ENCODE results near the gene HBZ. TPM values are rescaled to one million over a fixed set of nuclear protein-coding genes. Genes with fewer than 3 reads are reported as not detected.
"Not testable (repeated sequence)": the region's sequence is repeated elsewhere in the genome, so short reads cannot be mapped to it uniquely, and the experiment has no call there.

HBZ gene
- total and polyA plus RNA-seq, 9 donors = 0.93 to 16.3 (median 7.2) TPM

DNA sequence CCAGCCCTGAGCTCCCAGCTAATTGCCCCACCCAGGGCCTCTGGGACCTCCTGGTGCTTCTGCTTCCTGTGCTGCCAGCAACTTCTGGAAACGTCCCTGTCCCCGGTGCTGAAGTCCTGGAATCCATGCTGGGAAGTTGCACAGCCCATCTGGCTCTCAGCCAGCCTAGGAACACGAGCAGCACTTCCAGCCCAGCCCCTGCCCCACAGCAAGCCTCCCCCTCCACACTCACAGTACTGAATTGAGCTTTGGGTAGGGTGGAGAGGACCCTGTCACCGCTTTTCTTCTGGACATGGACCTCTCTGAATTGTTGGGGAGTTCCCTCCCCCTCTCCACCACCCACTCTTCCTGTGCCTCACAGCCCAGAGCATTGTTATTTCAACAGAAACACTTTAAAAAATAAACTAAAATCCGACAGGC lies 17.7 kb downstream of the HBZ start:
- H3K4me1 ChIP-seq (ENCODE audit: control insufficient read depth, insufficient read depth, low read length) = peaks cover 15% of the 10 kb centered on the region
- H3K36me3 ChIP-seq (ENCODE audit: control insufficient read depth, insufficient read depth, low read length); H3K4me3 ChIP-seq (ENCODE audit: low read length); H3K27ac ChIP-seq (ENCODE audit: low read length); DNase-seq; H3K9me3 ChIP-seq (replicated peaks; ENCODE audit: control insufficient read depth, low read depth, low read length): not testable (repeated sequence)
- H3K27me3 ChIP-seq (ENCODE audit: control insufficient read depth, insufficient read depth, low read length) = peaks cover 78% of the 10 kb centered on the region
- 7% methylated on average over 3 of the region's 5 CpGs for WGBS (ENCODE audit: insufficient coverage)

DNA sequence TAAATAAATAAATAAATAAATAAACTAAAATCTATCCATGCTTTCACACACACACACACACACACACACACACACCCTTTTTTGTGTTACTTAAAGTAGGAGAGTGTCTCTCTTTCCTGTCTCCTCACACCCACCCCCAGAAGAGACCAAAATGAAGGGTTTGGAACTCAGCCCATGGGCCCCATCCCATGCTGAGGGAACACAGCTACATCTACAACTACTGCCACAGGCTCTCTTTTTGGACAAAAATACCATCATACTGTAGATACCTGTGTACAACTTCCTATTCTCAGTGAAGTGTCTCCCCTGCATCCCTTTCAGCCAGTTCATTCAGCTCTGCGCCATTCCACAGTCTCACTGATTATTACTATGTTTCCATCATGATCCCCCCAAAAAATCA lies 18.3 kb downstream of the HBZ start:
- no peak overlapping the region for H3K27ac ChIP-seq (ENCODE audit: low read length)
- H3K4me3 ChIP-seq (ENCODE audit: low read length) = no peak overlapping the region
- peaks cover 9% of the 10 kb centered on the region for H3K4me1 ChIP-seq (ENCODE audit: control insufficient read depth, insufficient read depth, low read length)
- H3K36me3 ChIP-seq (ENCODE audit: control insufficient read depth, insufficient read depth, low read length) = no peaks in the 10 kb centered on the region
- WGBS (ENCODE audit: insufficient coverage) = no CpG with 5 or more reads among the region's 1 CpG
- H3K27me3 ChIP-seq (ENCODE audit: control insufficient read depth, insufficient read depth, low read length) = peaks cover 76% of the 10 kb centered on the region
- H3K9me3 ChIP-seq (replicated peaks; ENCODE audit: control insufficient read depth, low read depth, low read length) = no peaks in the 10 kb centered on the region
- DNase-seq = no peak

DNA sequence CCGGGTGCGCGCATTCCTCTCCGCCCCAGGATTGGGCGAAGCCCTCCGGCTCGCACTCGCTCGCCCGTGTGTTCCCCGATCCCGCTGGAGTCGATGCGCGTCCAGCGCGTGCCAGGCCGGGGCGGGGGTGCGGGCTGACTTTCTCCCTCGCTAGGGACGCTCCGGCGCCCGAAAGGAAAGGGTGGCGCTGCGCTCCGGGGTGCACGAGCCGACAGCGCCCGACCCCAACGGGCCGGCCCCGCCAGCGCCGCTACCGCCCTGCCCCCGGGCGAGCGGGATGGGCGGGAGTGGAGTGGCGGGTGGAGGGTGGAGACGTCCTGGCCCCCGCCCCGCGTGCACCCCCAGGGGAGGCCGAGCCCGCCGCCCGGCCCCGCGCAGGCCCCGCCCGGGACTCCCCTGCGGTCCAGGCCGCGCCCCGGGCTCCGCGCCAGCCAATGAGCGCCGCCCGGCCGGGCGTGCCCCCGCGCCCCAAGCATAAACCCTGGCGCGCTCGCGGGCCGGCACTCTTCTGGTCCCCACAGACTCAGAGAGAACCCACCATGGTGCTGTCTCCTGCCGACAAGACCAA lies 20.0 kb downstream of the HBZ start, which contains the start of gene HBA2:
Gene HBA2 (plus strand): TSS at position 503 of the 568 bp plus-strand sequence. CDS start 37 bp downstream, at position 540.
- not testable (repeated sequence) for H3K4me1 ChIP-seq (ENCODE audit: control insufficient read depth, insufficient read depth, low read length); H3K4me3 ChIP-seq (ENCODE audit: low read length); H3K36me3 ChIP-seq (ENCODE audit: control insufficient read depth, insufficient read depth, low read length); H3K9me3 ChIP-seq (replicated peaks; ENCODE audit: control insufficient read depth, low read depth, low read length); H3K27ac ChIP-seq (ENCODE audit: low read length); DNase-seq
- no CpG with 5 or more reads among the region's 74 CpGs for WGBS (ENCODE audit: insufficient coverage)
- peaks cover 68% of the 10 kb centered on the region for H3K27me3 ChIP-seq (ENCODE audit: control insufficient read depth, insufficient read depth, low read length)

DNA sequence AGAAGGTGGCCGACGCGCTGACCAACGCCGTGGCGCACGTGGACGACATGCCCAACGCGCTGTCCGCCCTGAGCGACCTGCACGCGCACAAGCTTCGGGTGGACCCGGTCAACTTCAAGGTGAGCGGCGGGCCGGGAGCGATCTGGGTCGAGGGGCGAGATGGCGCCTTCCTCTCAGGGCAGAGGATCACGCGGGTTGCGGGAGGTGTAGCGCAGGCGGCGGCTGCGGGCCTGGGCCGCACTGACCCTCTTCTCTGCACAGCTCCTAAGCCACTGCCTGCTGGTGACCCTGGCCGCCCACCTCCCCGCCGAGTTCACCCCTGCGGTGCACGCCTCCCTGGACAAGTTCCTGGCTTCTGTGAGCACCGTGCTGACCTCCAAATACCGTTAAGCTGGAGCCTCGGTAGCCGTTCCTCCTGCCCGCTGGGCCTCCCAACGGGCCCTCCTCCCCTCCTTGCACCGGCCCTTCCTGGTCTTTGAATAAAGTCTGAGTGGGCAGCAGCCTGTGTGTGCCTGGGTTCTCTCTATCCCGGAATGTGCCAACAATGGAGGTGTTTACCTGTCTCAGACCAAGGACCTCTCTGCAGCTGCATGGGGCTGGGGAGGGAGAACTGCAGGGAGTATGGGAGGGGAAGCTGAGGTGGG lies 20.9 kb downstream of the HBZ start:
- not testable (repeated sequence) for H3K9me3 ChIP-seq (replicated peaks; ENCODE audit: control insufficient read depth, low read depth, low read length); H3K27ac ChIP-seq (ENCODE audit: low read length); H3K4me3 ChIP-seq (ENCODE audit: low read length); DNase-seq; H3K4me1 ChIP-seq (ENCODE audit: control insufficient read depth, insufficient read depth, low read length); H3K36me3 ChIP-seq (ENCODE audit: control insufficient read depth, insufficient read depth, low read length)
- peaks cover 68% of the 10 kb centered on the region for H3K27me3 ChIP-seq (ENCODE audit: control insufficient read depth, insufficient read depth, low read length)
- WGBS (ENCODE audit: insufficient coverage) = 3% methylated on average over 16 of the region's 44 CpGs

DNA sequence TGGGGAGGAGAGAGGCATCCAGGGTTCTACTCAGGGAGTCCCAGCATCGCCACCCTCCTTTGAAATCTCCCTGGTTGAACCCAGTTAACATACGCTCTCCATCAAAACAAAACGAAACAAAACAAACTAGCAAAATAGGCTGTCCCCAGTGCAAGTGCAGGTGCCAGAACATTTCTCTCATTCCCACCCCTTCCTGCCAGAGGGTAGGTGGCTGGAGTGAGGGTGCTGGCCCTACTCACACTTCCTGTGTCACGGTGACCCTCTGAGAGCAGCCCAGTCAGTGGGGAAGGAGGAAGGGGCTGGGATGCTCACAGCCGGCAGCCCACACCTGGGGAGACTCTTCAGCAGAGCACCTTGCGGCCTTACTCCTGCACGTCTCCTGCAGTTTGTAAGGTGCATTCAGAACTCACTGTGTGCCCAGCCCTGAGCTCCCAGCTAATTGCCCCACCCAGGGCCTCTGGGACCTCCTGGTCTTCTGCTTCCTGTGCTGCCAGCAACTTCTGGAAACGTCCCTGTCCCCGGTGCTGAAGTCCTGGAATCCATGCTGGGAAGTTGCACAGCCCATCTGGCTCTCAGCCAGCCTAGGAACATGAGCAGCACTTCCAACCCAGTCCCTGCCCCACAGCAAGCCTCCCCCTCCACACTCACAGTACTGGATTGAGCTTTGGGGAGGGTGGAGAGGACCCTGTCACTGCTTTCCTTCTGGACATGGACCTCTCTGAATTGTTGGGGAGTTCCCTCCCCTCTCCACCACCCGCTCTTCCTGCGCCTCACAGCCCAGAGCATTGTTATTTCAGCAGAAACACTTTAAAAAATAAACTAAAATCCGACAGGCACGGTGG lies 21.7 kb downstream of the HBZ start:
- not testable (repeated sequence) for DNase-seq; H3K27ac ChIP-seq (ENCODE audit: low read length); H3K4me1 ChIP-seq (ENCODE audit: control insufficient read depth, insufficient read depth, low read length); H3K4me3 ChIP-seq (ENCODE audit: low read length); H3K36me3 ChIP-seq (ENCODE audit: control insufficient read depth, insufficient read depth, low read length); H3K9me3 ChIP-seq (replicated peaks; ENCODE audit: control insufficient read depth, low read depth, low read length)
- WGBS (ENCODE audit: insufficient coverage) = 4% methylated on average over 5 of the region's 13 CpGs
- H3K27me3 ChIP-seq (ENCODE audit: control insufficient read depth, insufficient read depth, low read length) = peaks cover 68% of the 10 kb centered on the region

GRCh38 chr16:175011-175949 lies 22.8 kb downstream of the HBZ start:
- H3K27me3 ChIP-seq (ENCODE audit: control insufficient read depth, insufficient read depth, low read length) = peaks cover 70% of the 10 kb centered on the region
- H3K27ac ChIP-seq (ENCODE audit: low read length) = no peak overlapping the region
- peaks cover 10% of the 10 kb centered on the region for H3K4me1 ChIP-seq (ENCODE audit: control insufficient read depth, insufficient read depth, low read length)
- no peak overlapping the region for H3K4me3 ChIP-seq (ENCODE audit: low read length)
- WGBS (ENCODE audit: insufficient coverage) = 25% methylated on average over 3 of the region's 8 CpGs
- H3K9me3 ChIP-seq (replicated peaks; ENCODE audit: control insufficient read depth, low read depth, low read length) = no peaks in the 10 kb centered on the region
- DNase-seq = no peak
- no peaks in the 10 kb centered on the region for H3K36me3 ChIP-seq (ENCODE audit: control insufficient read depth, insufficient read depth, low read length)

GRCh38 chr16:176006-176405 lies 23.6 kb downstream of the HBZ start:
- not testable (repeated sequence) for H3K9me3 ChIP-seq (replicated peaks; ENCODE audit: control insufficient read depth, low read depth, low read length); H3K4me3 ChIP-seq (ENCODE audit: low read length); H3K27ac ChIP-seq (ENCODE audit: low read length); DNase-seq; H3K36me3 ChIP-seq (ENCODE audit: control insufficient read depth, insufficient read depth, low read length)
- H3K27me3 ChIP-seq (ENCODE audit: control insufficient read depth, insufficient read depth, low read length) = peaks cover 69% of the 10 kb centered on the region
- no CpG with 5 or more reads among the region's 39 CpGs for WGBS (ENCODE audit: insufficient coverage)
- peaks cover 17% of the 10 kb centered on the region for H3K4me1 ChIP-seq (ENCODE audit: control insufficient read depth, insufficient read depth, low read length)

DNA sequence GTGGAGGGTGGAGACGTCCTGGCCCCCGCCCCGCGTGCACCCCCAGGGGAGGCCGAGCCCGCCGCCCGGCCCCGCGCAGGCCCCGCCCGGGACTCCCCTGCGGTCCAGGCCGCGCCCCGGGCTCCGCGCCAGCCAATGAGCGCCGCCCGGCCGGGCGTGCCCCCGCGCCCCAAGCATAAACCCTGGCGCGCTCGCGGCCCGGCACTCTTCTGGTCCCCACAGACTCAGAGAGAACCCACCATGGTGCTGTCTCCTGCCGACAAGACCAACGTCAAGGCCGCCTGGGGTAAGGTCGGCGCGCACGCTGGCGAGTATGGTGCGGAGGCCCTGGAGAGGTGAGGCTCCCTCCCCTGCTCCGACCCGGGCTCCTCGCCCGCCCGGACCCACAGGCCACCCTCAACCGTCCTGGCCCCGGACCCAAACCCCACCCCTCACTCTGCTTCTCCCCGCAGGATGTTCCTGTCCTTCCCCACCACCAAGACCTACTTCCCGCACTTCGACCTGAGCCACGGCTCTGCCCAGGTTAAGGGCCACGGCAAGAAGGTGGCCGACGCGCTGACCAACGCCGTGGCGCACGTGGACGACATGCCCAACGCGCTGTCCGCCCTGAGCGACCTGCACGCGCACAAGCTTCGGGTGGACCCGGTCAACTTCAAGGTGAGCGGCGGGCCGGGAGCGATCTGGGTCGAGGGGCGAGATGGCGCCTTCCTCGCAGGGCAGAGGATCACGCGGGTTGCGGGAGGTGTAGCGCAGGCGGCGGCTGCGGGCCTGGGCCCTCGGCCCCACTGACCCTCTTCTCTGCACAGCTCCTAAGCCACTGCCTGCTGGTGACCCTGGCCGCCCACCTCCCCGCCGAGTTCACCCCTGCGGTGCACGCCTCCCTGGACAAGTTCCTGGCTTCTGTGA lies 24.3 kb downstream of the HBZ start, which contains the start of gene HBA1:
Gene HBA1 (plus strand): TSS at position 204 of the 906 bp plus-strand sequence. CDS start 37 bp downstream, at position 241.
- not testable (repeated sequence) for DNase-seq; H3K4me3 ChIP-seq (ENCODE audit: low read length); H3K9me3 ChIP-seq (replicated peaks; ENCODE audit: control insufficient read depth, low read depth, low read length); H3K27ac ChIP-seq (ENCODE audit: low read length); H3K36me3 ChIP-seq (ENCODE audit: control insufficient read depth, insufficient read depth, low read length)
- 0% methylated on average over 1 of the region's 88 CpGs for WGBS (ENCODE audit: insufficient coverage)
- peaks cover 64% of the 10 kb centered on the region for H3K27me3 ChIP-seq (ENCODE audit: control insufficient read depth, insufficient read depth, low read length)
- H3K4me1 ChIP-seq (ENCODE audit: control insufficient read depth, insufficient read depth, low read length) = peaks cover 20% of the 10 kb centered on the region

- peaks cover 20% of the 10 kb centered on the region for H3K4me1 ChIP-seq (ENCODE audit: control insufficient read depth, insufficient read depth, low read length)
- peaks cover 60% of the 10 kb centered on the region for H3K27me3 ChIP-seq (ENCODE audit: control insufficient read depth, insufficient read depth, low read length)
- no peak overlapping the region for H3K27ac ChIP-seq (ENCODE audit: low read length)
- H3K9me3 ChIP-seq (replicated peaks; ENCODE audit: control insufficient read depth, low read depth, low read length) = no peaks in the 10 kb centered on the region
- DNase-seq = peak; percentile 77
- no peak overlapping the region for H3K4me3 ChIP-seq (ENCODE audit: low read length)
- WGBS (ENCODE audit: insufficient coverage) = 0% methylated on average over 6 of the region's 13 CpGs
- H3K36me3 ChIP-seq (ENCODE audit: control insufficient read depth, insufficient read depth, low read length) = no peaks in the 10 kb centered on the region
Measured at GRCh38 chr16:177394-177822, 25.0 kb downstream of the HBZ start.

Measured in muscle of leg (tissue), 11 donors.